A673 (cell line): ENCODE data around the gene CYP2W1. TPM values are rescaled to one million over a fixed set of nuclear protein-coding genes. Genes with fewer than 3 reads are reported as not detected.

Source experiments
- BruUV-seq: library from RNA; stranded (reverse); fragments of 400-500 nt; replicated peaks from 2 replicates; lab custom pipeline; 2021; lab: Mats Ljungman, UMichigan
- CTCF ChIA-PET: fragments of 300-600 bp; sonication (Branson Sonifier 250); formaldehyde crosslinking; loops from one replicate; lab custom pipeline; 2022; ENCODE audit warnings: antibody characterized with exemption; lab: Charles Lee
- POLR2A ChIA-PET: fragments of 300-600 bp; sonication (Branson Sonifier 250); formaldehyde crosslinking; loops from one replicate; lab custom pipeline; 2022; ENCODE audit warnings: antibody characterized with exemption; ENCODE audit not compliant: low non-redundant PET; lab: Charles Lee
- DNase-seq: peaks from one replicate; pipeline ENCODE4 v3.0.0-alpha.2; 2015; ENCODE audit warnings: low spot score
- H3K27ac ChIP-seq: fragments of 200-600 bp; sonication (generic); 2 replicates; pipeline ENCODE4 v1.5.1; 2016; ENCODE audit warnings: mixed run types, low read depth, mild to moderate bottlenecking, mixed read lengths, antibody characterized with exemption, low read length; ENCODE audit not compliant: poor library complexity, severe bottlenecking
- H3K27me3 ChIP-seq: fragments of 200-600 bp; sonication (generic); replicated peaks from 2 replicates; pipeline ENCODE4 v1.6.1; 2017; ENCODE audit warnings: mixed run types, low read depth, mild to moderate bottlenecking, mixed read lengths, antibody characterized with exemption, low read length; ENCODE audit not compliant: insufficient read depth, poor library complexity
- H3K36me3 ChIP-seq: fragments of 200-600 bp; sonication (generic); 2 replicates; pipeline ENCODE4 v1.6.1; 2016; ENCODE audit warnings: mixed run types, mild to moderate bottlenecking, mixed read lengths, antibody characterized with exemption, low read length; ENCODE audit not compliant: insufficient read depth, poor library complexity, severe bottlenecking
- H3K4me1 ChIP-seq: fragments of 200-600 bp; sonication (generic); 2 replicates; pipeline ENCODE4 v1.6.1; 2017; ENCODE audit warnings: mixed run types, mild to moderate bottlenecking, mixed read lengths, antibody characterized with exemption, low read length; ENCODE audit not compliant: insufficient read depth, poor library complexity, severe bottlenecking
- H3K4me3 ChIP-seq: fragments of 200-600 bp; sonication (generic); 2 replicates; pipeline ENCODE4 v1.5.1; 2016; ENCODE audit warnings: low read depth, mixed run types, mild to moderate bottlenecking, mixed read lengths, low read length; ENCODE audit not compliant: poor library complexity, severe bottlenecking
- H3K9me3 ChIP-seq: fragments of 200-600 bp; sonication (generic); 2 replicates; pipeline ENCODE4 v1.6.1; 2016; ENCODE audit warnings: mixed run types, low read depth, mild to moderate bottlenecking, mixed read lengths, antibody characterized with exemption, low read length; ENCODE audit not compliant: poor library complexity, severe bottlenecking
- EZH2 ChIP-seq: fragments of 200-600 bp; sonication (generic); IDR thresholded peaks from 2 replicates; pipeline ENCODE4 v1.6.1; 2017; ENCODE audit warnings: borderline replicate concordance, low read depth, mild to moderate bottlenecking, mixed read lengths, antibody characterized with exemption, low read length; ENCODE audit not compliant: poor library complexity, severe bottlenecking
- intact Hi-C: fragments of 100-400 bp; cut with micrococcal nuclease; formaldehyde crosslinking; loops from one replicate; pipeline ENCODE4 v1.10.0; 2022; ENCODE audit not compliant: unreplicated experiment
- total RNA-seq: library from RNA; stranded (reverse); gene quantifications from 2 replicates; pipeline ENCODE4 v1.2.3, GENCODE V29; 2021
- TF ChIP-seq, protein P1 (sequence below): fragments of 300-800, 200-600 bp; sonication (generic); conservative IDR thresholded peaks from 2 replicates; pipeline ENCODE4 v1.5.1; 2017; ENCODE audit warnings: low read depth, mild to moderate bottlenecking, antibody characterized with exemption, low read length, moderate library complexity, mixed read lengths

CYP2W1 gene
- total RNA-seq, 1 experiment from 2014 or later, result not detected

DNA sequence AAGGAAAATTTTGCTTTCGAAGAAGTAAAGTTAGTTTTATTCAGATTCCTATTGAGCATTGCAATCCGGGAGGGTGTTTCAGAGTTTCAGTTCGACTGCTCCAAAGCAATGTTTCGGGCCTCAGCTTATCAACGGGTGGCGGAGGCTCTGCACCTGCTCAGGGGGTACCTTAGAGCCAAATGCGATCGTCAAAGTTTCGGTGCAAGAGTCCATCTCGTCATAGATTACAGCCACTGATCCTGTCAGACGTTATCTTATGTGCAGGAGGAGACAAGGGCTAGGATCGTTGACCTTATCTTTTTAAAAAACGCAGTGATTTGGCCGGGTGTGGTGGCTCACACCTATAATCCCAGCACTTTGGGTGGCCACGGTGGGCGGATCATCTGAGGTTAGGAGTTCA, 3.8 kb upstream of the CYP2W1 start:
- POLR2A ChIA-PET, result interaction anchor here (0.7 kb wide), 1 partner anchor 71 kb away, joined by 4 read pairs; no protein-coding TSS in a partner anchor
- intact Hi-C loops, result no loop called here
- BruUV-seq, result no TSS peak

DNA sequence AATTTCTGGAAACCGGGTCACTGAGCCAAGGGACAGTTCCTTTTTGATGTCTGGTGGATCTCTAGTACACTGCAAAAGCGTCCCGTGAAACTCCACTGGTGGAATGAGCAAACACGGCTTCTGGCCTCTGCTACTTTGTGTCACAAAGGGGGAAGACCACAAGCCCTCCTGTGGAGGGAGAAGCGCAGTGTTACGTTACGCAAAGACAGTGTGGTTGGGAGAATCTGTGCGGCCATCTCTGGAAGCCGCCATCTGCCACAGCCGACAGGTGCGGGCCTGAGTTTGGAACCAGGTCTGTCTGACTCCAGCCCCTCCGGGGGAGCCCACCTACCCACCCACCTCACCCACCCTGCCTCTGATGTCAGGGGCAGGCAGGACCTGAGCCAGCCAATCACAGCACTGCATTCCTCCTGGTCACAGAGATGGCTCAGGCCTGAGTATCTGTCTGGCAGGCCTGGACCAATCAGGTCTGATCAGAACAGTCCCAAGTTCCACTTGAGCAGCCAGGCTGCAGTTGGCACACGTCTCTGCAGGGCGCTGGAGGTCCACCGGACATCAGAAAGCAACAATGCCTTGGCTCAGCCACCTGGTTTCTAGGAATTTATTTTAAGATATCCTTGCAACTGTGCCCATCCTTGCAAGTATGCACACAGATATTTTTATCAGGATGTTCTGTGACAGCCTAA, 3.0 kb upstream of the CYP2W1 start:
- no peak for TF ChIP-seq EZH2
- TF ChIP-seq, protein P1, sequence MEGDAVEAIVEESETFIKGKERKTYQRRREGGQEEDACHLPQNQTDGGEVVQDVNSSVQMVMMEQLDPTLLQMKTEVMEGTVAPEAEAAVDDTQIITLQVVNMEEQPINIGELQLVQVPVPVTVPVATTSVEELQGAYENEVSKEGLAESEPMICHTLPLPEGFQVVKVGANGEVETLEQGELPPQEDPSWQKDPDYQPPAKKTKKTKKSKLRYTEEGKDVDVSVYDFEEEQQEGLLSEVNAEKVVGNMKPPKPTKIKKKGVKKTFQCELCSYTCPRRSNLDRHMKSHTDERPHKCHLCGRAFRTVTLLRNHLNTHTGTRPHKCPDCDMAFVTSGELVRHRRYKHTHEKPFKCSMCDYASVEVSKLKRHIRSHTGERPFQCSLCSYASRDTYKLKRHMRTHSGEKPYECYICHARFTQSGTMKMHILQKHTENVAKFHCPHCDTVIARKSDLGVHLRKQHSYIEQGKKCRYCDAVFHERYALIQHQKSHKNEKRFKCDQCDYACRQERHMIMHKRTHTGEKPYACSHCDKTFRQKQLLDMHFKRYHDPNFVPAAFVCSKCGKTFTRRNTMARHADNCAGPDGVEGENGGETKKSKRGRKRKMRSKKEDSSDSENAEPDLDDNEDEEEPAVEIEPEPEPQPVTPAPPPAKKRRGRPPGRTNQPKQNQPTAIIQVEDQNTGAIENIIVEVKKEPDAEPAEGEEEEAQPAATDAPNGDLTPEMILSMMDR, result no peak
- CTCF ChIA-PET, result no interaction called here
- POLR2A ChIA-PET, result no interaction called here
- BruUV-seq, result no TSS peak
- no peaks in the 10 kb centered on the region for H3K36me3 ChIP-seq
- intact Hi-C loops, result no loop called here
- H3K27me3 ChIP-seq, result no peaks in the 10 kb centered on the region
- no peak overlapping the region for H3K27ac ChIP-seq
- H3K4me1 ChIP-seq, result no peaks in the 10 kb centered on the region
- H3K4me3 ChIP-seq, result no peak overlapping the region
- no peak for DNase-seq
- H3K9me3 ChIP-seq, result no peaks in the 10 kb centered on the region

More for the DNA sequence above, 3.8 kb upstream of the CYP2W1 start:
- Histone ChIP-seq H3K9me3 (no peaks in the 10 kb centered on the region), H3K27me3 (no peaks in the 10 kb centered on the region), H3K4me3 (no peak overlapping the region), H3K27ac (no peak overlapping the region), H3K36me3 (no peaks in the 10 kb centered on the region), H3K4me1 (peaks cover 1% of the 10 kb centered on the region)
- CTCF ChIA-PET, result no interaction called here
- TF ChIP-seq, protein P1, result no peak
- TF ChIP-seq EZH2, result no peak
- DNase-seq, result no peak

DNA sequence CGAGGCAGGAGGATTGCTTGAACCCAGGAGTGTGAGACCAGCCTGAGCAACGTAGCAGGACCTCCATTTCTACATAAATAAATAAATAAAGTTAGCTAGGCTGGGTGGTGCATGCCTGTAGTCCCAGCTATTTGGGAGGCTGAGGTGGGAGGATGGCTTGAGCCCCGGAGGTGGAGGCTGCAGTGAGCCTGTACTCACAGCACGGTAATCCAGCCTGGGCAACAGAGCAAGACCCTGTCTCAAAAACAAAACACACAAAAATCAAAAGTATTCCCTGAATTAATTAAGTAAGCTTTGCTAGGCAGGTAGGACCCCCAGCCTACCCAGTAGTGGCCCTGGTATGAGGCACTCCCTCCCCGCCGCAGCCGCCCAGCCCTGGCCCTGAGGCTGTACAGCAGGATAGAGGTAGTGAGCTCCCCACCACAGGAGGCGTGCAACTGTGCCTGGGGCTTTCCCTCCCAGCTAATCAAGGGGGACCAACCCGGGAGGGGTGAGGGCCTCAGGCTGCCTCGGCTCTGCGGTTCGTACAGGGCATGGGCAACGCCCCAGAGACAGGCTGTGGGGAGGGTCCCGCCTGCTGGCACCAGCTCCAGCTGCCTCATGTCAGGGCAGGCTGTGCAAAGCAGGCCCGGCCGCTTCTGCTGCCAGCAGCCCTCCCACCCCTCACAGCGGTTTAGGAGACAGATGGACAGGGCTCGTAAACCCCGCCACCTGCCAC, 1.0 kb upstream of the CYP2W1 start:
- intact Hi-C loops, result no loop called here
- TF ChIP-seq, protein P1, result no peak
- no peak for TF ChIP-seq EZH2
- Histone ChIP-seq H3K27me3 (no peaks in the 10 kb centered on the region), H3K36me3 (no peaks in the 10 kb centered on the region), H3K4me3 (no peak overlapping the region), H3K4me1 (no peaks in the 10 kb centered on the region), H3K27ac (no peak overlapping the region), H3K9me3 (no peaks in the 10 kb centered on the region)
- no TSS peak for BruUV-seq
- DNase-seq, result no peak
- ChIA-PET CTCF (interaction anchor here (1.5 kb wide), 1 partner anchor 11 kb away, joined by 5 read pairs; no protein-coding TSS in a partner anchor), POLR2A (no interaction called here)
